Type B pancreatic cell (in vitro differentiated cells): ENCODE results near the gene CHST8. TPM values are rescaled to one million over a fixed set of nuclear protein-coding genes. Genes with fewer than 3 reads are reported as not detected.

ENCODE experiments used
- DNase-seq: peaks from one replicate; pipeline ENCODE4 v3.0.0; 2021; ENCODE audit warnings: mixed read lengths; ENCODE audit not compliant: unreplicated experiment; ENCODE audit errors: extremely low spot score
- H3K27ac Mint-ChIP-seq: 2 replicates; pipeline ENCODE4 v1.8.0; 2021; ENCODE audit warnings: mild to moderate bottlenecking, mixed read lengths
- H3K27me3 Mint-ChIP-seq: 2 replicates; pipeline ENCODE4 v1.8.0; 2021; ENCODE audit warnings: mixed read lengths
- H3K36me3 Mint-ChIP-seq: 2 replicates; pipeline ENCODE4 v1.8.0; 2021; ENCODE audit warnings: mixed read lengths
- H3K4me1 Mint-ChIP-seq: one replicate; pipeline ENCODE4 v1.8.0; 2021; ENCODE audit warnings: mixed read lengths; ENCODE audit not compliant: unreplicated experiment
- H3K4me3 Mint-ChIP-seq: 2 replicates; pipeline ENCODE4 v1.8.0; 2021; ENCODE audit warnings: mild to moderate bottlenecking, mixed read lengths
- H3K9me3 Mint-ChIP-seq: 2 replicates; pipeline ENCODE4 v1.8.0; 2021; ENCODE audit warnings: mixed read lengths
- total RNA-seq: library from RNA; stranded (reverse); gene quantifications from 2 replicates; pipeline ENCODE4 v1.2.1, GENCODE V29; 2021; ENCODE audit warnings: low replicate concordance
- TF ChIP-seq, protein P1 (sequence below): fragments of 200-600 bp; sonication (generic); conservative IDR thresholded peaks from 2 replicates; pipeline ENCODE4 v1.5.0; 2021; ENCODE audit warnings: antibody characterized with exemption, mild to moderate bottlenecking

CHST8 gene
- total RNA-seq, 1 donor from 2014 or later = 5.7 TPM

GRCh38 chr19:33618884-33619283, 2.9 kb upstream of the CHST8 start:
- DNase-seq = no peak
- TF ChIP-seq, protein P1, sequence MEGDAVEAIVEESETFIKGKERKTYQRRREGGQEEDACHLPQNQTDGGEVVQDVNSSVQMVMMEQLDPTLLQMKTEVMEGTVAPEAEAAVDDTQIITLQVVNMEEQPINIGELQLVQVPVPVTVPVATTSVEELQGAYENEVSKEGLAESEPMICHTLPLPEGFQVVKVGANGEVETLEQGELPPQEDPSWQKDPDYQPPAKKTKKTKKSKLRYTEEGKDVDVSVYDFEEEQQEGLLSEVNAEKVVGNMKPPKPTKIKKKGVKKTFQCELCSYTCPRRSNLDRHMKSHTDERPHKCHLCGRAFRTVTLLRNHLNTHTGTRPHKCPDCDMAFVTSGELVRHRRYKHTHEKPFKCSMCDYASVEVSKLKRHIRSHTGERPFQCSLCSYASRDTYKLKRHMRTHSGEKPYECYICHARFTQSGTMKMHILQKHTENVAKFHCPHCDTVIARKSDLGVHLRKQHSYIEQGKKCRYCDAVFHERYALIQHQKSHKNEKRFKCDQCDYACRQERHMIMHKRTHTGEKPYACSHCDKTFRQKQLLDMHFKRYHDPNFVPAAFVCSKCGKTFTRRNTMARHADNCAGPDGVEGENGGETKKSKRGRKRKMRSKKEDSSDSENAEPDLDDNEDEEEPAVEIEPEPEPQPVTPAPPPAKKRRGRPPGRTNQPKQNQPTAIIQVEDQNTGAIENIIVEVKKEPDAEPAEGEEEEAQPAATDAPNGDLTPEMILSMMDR = no peak
- Mint-ChIP-seq H3K36me3 (no peaks in the 10 kb centered on the region), H3K9me3 (no peaks in the 10 kb centered on the region), H3K27me3 (peaks cover 85% of the 10 kb centered on the region), H3K27ac (no peak overlapping the region), H3K4me3 (no peak overlapping the region), H3K4me1 (no peaks in the 10 kb centered on the region)

DNA sequence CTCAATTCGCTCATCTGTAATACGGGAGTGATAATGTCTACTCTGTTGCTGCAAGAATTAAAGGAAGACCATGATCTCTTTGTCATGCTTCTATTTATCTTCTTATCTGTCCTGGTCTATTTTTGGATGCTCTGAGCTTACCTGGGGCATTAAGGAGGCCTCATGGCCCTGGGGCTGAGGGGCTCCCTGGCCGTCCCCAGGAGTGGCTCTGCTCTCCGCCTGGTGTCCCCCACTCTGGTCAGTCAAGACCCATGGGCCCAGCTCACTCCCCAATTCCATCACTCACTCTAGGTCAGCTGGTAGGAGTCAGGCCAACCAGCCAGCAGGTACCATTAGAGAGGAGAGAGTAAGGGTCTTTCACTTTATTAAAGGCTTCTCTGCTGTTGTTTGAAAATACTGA, 1.1 kb upstream of the CHST8 start:
- peaks cover 85% of the 10 kb centered on the region for H3K27me3 Mint-ChIP-seq
- peaks cover 8% of the 10 kb centered on the region for H3K4me1 Mint-ChIP-seq
- no peaks in the 10 kb centered on the region for H3K9me3 Mint-ChIP-seq
- no peak for DNase-seq
- TF ChIP-seq, protein P1 = no peak
- no peak overlapping the region for H3K4me3 Mint-ChIP-seq
- no peak overlapping the region for H3K27ac Mint-ChIP-seq
- no peaks in the 10 kb centered on the region for H3K36me3 Mint-ChIP-seq

DNA sequence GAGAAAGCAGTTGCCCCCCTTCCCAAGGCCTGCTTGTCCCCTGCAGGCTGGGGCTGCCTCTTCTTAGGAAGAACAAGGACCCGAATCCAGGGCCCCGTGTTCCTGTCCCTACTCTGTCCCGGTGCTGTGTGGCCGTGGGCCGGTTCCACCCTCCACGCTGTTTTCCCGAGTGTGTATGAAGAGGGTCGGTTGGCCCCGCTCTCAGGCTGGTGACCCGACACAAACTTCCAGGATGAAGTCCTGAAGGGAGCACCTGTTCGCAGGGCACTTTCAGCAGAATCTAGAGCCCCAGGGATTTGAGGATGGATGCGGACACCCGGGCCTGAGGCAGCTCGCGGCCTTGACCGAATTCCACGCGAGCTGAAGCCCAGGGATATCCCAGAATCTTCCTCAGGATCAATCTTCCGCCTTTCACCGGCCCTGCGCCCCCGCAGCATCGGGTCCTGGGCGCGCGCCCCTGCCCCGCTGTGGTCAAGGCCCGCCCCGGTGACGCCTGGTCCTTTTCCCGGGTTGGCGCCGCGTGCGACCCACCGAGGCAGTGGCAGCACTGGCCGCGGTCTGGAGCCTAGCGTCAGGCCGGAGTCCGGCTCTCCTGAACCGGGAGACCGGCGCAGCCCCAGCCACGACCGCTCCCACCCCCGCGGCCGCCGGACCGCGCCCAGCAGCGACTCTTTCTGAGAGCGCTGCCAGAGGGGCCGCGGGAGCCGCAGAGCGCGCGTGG, 528 bp upstream of the CHST8 start:
- Mint-ChIP-seq H3K36me3 (no peaks in the 10 kb centered on the region), H3K4me3 (peak overlapping the region; percentile 74), H3K27me3 (peaks cover 85% of the 10 kb centered on the region), H3K27ac (no peak overlapping the region), H3K9me3 (no peaks in the 10 kb centered on the region), H3K4me1 (peaks cover 8% of the 10 kb centered on the region)
- DNase-seq = no peak
- TF ChIP-seq, protein P1 = no peak

DNA sequence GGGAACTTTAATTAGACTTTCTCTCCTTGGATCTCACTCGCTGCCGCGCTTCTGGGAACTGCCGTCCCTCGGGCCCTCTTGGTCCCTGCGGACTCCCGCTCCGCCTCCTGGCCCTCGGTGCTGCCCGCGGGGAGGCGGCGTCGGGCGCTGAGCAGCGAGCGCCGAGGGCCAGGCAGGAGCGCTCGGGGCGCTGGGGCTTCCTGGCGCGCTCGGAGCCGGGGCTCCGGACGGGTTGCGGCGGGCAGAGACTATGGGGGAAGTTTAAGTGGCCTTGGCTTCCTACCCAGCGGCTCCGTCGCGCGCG, 704 bp downstream of the CHST8 start:
- H3K27me3 Mint-ChIP-seq = peaks cover 80% of the 10 kb centered on the region
- TF ChIP-seq, protein P1 = no peak
- no peak for DNase-seq
- H3K4me3 Mint-ChIP-seq = peak overlapping the region; percentile 83
- no peaks in the 10 kb centered on the region for H3K9me3 Mint-ChIP-seq
- H3K36me3 Mint-ChIP-seq = no peaks in the 10 kb centered on the region
- peaks cover 8% of the 10 kb centered on the region for H3K4me1 Mint-ChIP-seq
- no peak overlapping the region for H3K27ac Mint-ChIP-seq

DNA sequence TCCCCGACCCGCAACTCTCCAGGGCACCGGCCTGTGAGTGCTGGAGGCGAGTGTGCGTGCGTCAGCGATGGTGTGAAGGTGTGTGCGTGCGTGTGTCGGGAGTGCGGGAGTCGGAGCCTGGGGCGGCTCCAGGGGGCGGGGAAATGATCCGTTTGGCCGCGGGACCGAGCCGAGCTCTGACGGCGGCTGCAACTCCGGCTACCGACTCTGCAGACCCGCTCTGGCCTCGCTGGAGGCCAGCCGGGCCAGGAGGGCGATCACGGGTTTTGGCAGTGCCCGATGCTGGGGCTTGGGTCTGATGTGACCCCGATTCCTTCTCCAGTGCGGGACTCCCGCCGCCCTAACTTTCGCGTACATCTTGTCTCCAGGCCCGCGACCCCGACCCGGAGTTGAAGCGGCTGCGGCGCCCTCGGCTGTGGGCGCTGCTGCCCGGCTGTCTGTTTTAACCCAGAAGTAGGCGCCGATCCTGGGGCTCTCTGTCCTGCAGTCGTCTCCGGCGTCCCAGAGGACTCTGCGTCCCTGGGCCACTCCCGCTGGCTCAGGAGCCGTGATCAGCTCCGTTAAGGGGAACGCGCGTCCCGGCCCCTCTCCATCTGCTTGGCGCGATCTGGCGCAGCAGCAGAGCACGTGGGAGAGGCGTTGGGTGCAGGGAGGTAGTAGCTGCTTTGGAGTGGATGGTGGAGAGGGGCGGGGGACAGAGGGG, 1.2 kb downstream of the CHST8 start:
- no peak overlapping the region for H3K27ac Mint-ChIP-seq

More for the DNA sequence above, 1.2 kb downstream of the CHST8 start:
- Mint-ChIP-seq H3K9me3 (no peaks in the 10 kb centered on the region), H3K27me3 (peaks cover 80% of the 10 kb centered on the region), H3K4me3 (peak overlapping the region; percentile 83), H3K36me3 (no peaks in the 10 kb centered on the region), H3K4me1 (peaks cover 8% of the 10 kb centered on the region)
- no peak for DNase-seq
- TF ChIP-seq, protein P1 = no peak
